Gastrocnemius medialis (tissue), 4 donors: ENCODE results near the gene PCDHGC3.

Source experiments
- CTCF ChIP-seq, 5 experiments: fragments of 450-650 bp in 3 of 5; fragments of 200-600 bp in 2 of 5; sonication (generic) in 2 of 5; IDR thresholded peaks in 4 of 5; conservative IDR thresholded peaks in 1 of 5; 1 replicate in 4 of 5; 2 replicates in 1 of 5; pipeline ENCODE4 v1.5.1; 2016 to 2019; ENCODE audit warnings: antibody characterized with exemption in 5 of 5, mild to moderate bottlenecking in 3 of 5, moderate library complexity in 3 of 5
- POLR2A ChIP-seq, 2 donors: fragments of 450-650 bp; IDR thresholded peaks; one replicate each; pipeline ENCODE4 v1.6.1; 2017; ENCODE audit warnings: antibody characterized with exemption in 2 of 2, mild to moderate bottlenecking in 2 of 2, moderate library complexity in 2 of 2

GRCh38 chr5:141493500-141494422, 18.0 kb downstream of the PCDHGC3 start:
- TF ChIP-seq POLR2A (IDR thresholded peaks at IDR 0.05) (no peak), CTCF (IDR thresholded peaks at IDR 0.05 in 4 of 5, conservative IDR thresholded peaks at IDR 0.05 in 1 of 5) (no peak)
